HepG2 (cell line): ENCODE measurements around the gene MAP3K1. TPM values are rescaled to one million over a fixed set of nuclear protein-coding genes. Genes with fewer than 3 reads are reported as not detected.

Source experiments
- KIAA2018 ChIP-seq: sonication (generic); formaldehyde crosslinking; IDR thresholded peaks from 2 replicates; pipeline ENCODE4 v1.5.0; 2020; ENCODE audit warnings: mild to moderate bottlenecking, missing genetic modification reagents, borderline replicate concordance
- PAXIP1 ChIP-seq: sonication (generic); formaldehyde crosslinking; conservative IDR thresholded peaks from 2 replicates; pipeline ENCODE4 v1.4.0; 2020; ENCODE audit warnings: mild to moderate bottlenecking, missing genetic modification reagents, moderate library complexity
- ZNF282 ChIP-seq: fragments of 450-650 bp; IDR thresholded peaks from 2 replicates; pipeline ENCODE4 v1.6.1; 2018; ENCODE audit not compliant: partially characterized antibody
- ZNF574 ChIP-seq: sonication (generic); formaldehyde crosslinking; IDR thresholded peaks from 2 replicates; pipeline ENCODE4 v1.4.0; 2020; ENCODE audit warnings: missing genetic modification reagents
- ZNF687 ChIP-seq: sonication (generic); formaldehyde crosslinking; IDR thresholded peaks from 2 replicates; pipeline ENCODE4 v1.5.1; 2020; ENCODE audit warnings: mild to moderate bottlenecking, missing genetic modification reagents, moderate library complexity
- ZNF800 ChIP-seq: sonication (generic); formaldehyde crosslinking; IDR thresholded peaks from 2 replicates; pipeline ENCODE4 v1.4.0; 2020; ENCODE audit warnings: missing genetic modification reagents
- polyA plus RNA-seq, 8 experiments: library from polyadenylated mRNA; depleted of rRNA in 3 of 8; stranded (reverse) in 7 of 8; unstranded in 1 of 8; fragments of >200 nt; fragmentation: Illumina TruSeq in 4 of 8; extraction: Trizol in 4 of 8; gene quantifications; 2 replicates each; pipeline versions ENCODE4 v1.2.1 to v1.2.3, GENCODE V29; 2011 to 2016; ENCODE audit warnings: low read depth in 4 of 8, missing spikeins in 1 of 8, mixed read lengths in 1 of 8; ENCODE audit not compliant: insufficient read depth in 1 of 8
- total RNA-seq, 5 experiments: library from RNA; depleted of rRNA; stranded (reverse); fragments of >200 nt; fragmentation: Illumina TruSeq; extraction: Trizol; gene quantifications; 2 replicates each; pipeline ENCODE4 v1.2.3, GENCODE V29; 2016; ENCODE audit warnings: low read depth in 1 of 5

Gene MAP3K1
- total and polyA plus RNA-seq, 2 of the 13 experiments (the other 11 are each of a cell fraction or from before 2014, with no cell fraction given): 16.4 to 30.3 TPM

GRCh38 chr5:56816546-56817081 is 1.3 kb downstream of the MAP3K1 start (continued):
- TF ChIP-seq KIAA2018 (CRISPR knock-in tag): no peak
- no peak for TF ChIP-seq ZNF282
- peak; percentile 24 for TF ChIP-seq PAXIP1 (CRISPR knock-in tag)
- TF ChIP-seq ZNF800: 0 out of 2 replicates have a peak, but pooled peaks have one; percentile 25
- TF ChIP-seq ZNF687 (CRISPR knock-in tag): peak; percentile 70
- TF ChIP-seq ZNF574 (CRISPR knock-in tag): peak; percentile 42; the same call in 1 of the 2 replicates
